HG02678 (cell line): ENCODE results near the gene DRGX.

Experiments used
- ATAC-seq: cut with Tn5 transposase; IDR thresholded peaks from one replicate; pipeline ENCODE4 v1.9.1; 2021; ENCODE audit warnings: mild to moderate bottlenecking, moderate library complexity; ENCODE audit not compliant: unreplicated experiment

Gene DRGX

DNA sequence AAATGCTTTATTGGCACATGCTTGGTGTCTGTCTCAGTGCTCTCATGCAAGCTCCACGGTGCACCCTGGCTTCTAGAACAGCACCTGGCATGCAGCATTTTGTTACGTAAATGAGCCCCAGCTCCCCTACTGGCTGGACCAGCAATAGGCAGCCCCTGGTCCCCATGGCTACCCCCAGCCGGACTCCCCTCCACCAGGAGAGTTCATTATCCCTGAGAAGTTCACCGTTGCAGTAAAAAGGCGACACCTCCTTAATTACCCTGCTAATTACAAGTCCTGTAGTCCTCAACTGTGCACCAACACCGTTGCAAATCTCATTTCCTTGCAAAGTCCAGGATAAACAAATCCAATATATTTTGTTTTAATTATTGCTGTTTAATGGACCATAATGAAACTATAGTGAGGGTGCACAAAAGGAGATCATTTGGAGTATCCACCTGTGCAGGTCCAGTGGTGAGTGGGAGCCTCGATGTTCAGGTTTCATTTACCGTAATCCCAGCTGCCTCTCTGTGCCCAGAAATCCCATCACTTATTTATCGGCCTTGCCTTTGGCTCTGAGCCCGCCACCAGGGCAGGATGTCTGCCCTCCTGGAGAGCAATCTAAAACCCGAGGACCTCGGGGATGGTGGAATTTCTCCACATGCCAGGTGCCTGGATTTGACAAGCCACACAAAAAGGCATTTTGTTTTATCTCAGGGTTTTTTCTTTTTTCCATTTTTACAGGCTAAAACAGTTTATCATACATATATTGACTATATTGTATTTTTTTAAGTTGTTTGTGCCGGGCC is 12.8 kb upstream of the DRGX start:
- ATAC-seq: no peak

DNA sequence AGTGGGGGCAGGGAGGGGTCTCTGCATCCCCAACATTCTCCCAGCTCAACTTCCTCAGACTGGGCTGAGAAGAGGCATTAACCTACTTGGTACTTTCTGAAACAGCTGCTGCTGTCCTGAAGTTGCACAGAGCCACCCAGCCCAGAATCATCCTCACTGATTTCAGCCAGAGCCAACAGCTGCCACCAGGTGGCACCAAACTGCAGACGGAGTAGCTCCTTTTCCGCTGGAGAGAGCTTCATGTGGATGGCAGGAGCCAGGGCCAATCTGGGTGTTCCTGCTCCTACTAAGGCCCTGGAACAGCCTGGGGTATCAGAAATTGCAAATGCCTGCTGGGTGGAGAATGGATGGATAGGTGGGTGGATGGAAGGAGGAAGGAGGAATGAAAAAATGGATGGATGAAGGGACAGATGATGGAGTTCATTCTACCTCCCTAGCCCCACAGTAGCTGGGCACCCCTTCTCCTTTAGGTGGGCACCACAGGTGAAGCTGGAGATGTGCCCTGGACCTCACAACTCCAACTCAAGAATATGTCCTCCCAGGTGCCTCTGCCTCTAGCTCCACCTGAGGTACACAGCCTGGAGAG is 11.8 kb upstream of the DRGX start:
- ATAC-seq: peak; percentile 71

DNA sequence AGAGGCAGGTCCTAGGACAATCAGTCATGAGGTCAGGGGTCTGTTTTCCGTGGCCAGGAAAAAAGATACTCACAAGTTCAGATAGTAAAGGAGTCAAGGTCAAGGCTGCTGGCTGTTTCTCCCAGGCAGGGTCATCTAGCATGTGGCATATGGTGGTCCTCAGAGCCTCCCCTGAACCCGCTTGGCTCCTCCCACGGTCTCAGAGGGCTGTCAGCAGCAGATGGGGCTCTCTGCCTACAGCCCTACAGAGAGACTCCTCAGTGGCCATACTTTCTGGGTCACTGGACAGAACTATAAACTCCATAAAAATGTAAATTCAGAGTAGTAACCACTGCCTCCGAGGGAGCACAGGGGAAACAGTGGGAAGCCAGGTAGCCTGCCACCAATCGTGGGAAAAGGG is 11.3 kb upstream of the DRGX start:
- no peak for ATAC-seq

DNA sequence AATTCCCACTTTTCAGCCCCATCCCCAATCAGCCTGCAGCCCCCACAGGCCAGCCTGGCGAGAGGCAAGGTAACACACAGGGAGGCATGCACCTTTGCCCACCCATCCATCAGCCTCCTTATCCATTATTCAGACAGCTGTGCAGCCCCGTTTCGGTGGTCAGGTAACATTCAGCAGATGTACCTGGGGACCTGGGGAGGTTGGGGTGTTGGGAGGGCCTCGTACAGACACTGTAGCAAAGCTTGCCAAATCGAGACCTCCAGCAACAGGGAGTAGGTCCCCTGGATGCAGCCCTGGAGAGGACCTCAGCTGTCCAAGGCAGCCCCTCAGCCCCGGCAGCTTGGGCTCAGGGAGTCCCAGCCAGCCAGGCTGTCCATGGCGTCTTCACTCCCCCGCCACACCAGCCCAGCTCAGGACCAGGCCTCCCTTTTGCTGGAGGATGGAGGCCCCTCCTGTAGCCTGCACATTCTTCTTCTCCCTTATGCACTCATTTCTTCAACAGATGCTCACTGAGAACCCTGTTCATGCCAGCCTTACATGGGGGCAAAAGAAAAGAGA is 8.5 kb upstream of the DRGX start:
- no peak for ATAC-seq

DNA sequence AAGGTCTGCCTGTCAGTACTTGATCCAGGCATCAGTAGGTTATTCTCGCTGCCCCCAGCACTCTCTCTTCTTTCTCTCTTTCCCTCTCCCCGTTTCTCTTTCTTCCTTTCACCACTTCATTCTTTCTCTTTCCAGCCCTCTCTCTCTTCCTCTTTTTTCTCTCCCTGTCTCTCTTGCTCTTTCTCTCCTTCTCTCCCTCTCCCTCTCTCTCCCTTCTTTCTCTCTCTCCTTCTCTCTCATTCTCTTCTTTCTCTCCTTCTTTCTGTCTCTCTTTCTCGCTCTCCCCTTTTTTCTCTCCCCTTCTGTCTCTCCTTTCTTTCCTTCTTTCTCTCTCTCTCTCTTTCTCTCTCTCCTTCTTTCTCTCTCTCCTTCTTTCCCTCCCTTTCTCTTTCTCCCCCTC is 7.5 kb upstream of the DRGX start:
- no peak for ATAC-seq

DNA sequence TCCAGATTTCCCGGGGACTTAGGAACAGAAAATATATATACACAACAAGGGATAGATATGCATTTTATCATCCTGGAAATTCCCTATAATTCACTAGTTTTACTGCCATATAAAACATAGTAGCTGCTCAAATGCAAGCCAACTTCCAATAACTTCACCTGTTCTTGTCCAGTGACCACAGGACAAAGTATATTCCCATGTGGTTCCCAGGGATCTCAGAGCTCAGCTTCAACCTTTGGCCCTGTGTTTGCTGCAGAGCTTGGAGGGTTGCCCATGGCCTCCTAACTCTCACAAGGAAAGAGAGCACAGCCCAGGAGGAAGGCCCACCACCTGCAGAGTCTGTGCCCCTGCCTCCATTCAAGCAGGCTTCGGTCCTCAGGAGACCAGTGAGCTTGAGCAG is 4.5 kb upstream of the DRGX start:
- no peak for ATAC-seq

DNA sequence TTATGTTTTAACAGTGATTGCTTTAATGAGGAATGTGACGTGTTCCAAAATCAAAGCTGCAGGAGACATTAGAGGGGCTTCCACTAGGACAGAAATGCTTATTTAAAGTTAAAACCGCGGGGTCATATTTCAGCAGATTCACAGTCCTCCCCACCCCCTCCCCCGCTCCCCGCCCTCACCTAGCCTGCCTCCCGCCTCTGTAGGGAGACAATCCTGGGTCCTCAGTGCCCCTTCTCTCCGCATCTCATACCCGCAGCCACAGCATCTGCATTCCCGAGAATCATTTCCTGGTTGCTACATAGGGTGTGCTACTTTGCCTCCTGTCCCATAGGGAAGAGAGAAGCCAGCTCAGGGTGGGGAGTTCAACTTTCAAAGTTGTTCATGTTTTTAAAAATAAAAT is 3.1 kb upstream of the DRGX start:
- ATAC-seq: no peak

DNA sequence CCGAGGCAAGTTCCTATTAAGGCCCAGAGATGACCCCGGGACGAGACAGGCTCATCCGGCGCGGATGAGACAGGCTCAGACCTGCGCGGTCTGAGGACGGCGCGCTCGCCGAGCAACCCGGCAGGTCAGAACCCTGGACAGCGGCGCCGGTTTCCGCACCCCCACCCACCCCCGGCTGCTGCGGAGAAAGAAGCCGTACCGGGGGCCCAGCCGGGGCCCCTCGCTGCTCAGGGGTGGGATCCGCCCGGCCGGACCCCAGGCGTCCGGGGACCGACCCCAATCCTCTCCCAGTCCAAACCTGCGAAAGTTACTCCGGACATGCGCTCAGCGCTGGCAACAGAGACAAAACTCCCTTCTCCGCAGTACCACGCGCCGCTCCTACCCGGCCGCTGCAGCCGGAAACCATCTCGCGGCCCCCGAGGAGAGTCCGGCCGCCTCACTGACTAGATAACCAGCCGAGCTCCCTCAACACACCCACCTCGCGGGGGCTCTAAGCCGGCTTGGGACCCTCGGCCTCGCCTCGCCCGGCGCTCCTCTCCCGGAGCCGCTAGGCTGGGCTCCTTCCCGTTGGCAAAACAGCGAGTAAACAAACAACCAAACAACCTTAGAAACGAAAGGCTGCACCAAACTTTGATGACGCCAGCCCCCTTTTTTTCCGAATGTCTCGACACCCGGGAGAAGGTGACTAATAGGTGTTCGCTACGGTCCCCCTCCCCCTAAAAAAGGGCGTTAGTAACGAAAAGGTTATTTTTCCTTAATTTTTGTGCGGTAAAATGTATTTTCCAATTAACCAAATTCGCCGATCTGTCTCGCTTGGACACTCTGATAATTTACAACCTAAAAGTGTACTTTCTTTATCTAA is 2.3 kb upstream of the DRGX start:
- ATAC-seq: peak; percentile 78

DNA sequence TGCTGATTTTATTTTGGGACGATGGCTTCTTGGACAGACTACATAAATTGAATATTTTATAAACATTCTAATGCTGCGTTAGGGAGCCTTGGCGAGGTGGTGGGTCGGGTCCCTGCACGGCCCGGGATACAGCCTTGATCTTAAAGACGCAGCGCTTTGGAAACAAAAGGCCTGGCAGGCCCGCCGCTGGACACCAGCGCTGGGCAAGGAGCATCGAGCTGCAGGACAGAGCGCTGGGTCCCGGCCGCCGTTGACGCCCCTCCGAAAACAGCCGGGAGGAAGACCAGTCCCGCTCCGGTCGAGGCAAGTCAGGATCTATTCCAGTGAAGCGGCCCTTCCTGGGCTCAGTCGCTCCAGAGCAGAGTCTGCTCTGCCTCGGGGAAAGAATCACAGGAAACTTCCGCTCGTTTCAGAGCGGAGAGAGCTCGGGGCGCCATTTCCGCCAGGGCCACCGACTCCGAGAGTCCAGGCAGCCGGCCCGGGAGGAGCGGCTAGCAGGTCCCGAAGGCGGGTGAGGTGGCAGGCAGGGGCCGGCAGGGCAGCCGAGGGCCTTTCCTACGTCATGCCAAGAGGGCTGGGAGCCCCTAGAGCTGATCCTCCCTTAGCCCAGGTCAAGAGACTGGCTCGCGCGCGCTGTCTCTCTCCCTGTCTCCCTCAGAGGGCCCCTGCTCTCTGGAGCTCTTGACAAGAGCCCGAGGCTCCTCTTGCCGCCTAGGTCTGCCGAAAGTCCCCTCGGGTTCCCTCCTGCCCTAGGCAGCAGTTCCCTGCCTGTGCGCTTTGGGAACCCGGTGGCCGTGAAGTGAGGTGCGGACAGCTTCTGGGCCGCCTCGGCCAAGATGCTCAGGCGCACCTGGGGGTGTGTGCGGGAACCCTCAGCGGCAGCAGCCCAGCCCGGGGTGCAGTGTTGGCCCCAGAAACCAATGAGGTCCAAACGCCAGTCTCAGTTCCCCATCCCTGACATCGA is 1.4 kb upstream of the DRGX start:
- no peak for ATAC-seq

DNA sequence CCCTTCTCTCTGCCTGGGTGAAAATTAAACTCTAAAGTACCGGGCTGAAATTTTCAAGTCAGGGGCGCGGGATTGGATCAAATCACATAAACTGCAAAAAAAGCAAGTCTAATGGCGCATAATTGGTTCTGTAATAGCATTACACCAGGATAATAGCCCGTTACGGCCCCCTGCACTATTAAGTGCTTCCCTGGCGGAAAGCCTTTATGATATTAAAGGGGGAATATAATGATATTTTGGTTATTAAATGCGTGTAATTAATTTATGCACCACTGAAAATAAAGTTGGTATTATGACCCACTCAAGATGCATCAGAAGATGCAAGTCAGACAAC is 744 bp upstream of the DRGX start:
- ATAC-seq: no peak

DNA sequence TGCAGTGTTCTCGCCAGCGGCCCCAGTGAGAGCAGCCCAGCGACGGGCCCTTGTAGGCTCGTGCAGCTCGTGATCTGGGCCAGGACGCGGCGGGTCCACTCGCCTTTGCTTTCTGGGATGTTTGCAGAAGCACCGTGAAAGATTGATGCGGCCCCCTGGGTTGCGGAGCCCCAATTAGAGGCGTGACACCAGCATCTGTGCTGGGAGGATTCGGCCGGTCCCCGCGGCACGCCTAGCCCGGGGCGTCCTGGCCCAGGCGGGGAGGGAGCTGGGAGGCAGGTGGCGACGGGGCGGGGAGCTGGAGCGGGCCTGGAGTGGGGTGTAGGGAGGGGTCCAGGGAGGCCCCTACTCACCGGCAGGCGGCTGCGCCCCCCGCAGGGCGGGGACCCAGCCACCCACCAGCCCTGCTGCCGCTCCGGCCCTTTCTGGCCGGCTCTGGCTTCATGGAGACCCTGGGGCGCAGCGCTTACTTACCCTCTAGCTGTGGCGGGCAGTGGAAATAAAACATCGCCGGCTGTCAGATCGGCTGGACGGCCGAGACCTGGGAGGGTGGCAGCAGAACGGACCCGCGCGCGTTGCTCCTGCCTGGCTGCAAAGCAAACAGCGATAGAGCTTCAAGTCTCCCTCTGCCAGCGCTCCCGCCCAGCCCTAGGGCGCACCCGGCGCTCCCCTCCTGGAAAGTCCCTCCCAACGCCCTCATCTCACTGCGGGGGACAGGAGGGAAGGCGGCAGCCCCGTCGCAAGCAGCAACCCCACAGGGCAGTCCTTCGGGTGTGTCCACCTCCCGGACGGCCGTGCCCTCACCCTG is 752 bp downstream of the DRGX start:
- ATAC-seq: no peak

DNA sequence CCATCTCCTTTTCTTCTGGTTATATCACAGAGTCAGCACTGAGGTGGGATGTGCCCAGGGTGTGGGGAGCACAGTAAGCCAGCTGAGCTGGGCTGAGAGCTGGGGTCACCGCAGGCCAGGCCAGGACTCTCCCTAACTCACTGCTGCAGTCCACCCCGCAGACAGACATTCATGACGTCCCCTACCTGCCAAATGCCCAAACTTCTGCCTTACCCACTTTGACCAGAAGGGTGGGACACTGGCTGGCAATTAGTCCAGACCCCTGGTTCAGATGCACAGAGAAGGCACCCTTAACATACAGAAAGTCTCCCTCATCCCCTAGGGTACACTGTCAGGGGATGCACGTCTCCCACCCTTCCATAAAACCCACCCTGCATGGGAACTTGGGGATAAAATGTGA is 2.1 kb downstream of the DRGX start:
- no peak for ATAC-seq

DNA sequence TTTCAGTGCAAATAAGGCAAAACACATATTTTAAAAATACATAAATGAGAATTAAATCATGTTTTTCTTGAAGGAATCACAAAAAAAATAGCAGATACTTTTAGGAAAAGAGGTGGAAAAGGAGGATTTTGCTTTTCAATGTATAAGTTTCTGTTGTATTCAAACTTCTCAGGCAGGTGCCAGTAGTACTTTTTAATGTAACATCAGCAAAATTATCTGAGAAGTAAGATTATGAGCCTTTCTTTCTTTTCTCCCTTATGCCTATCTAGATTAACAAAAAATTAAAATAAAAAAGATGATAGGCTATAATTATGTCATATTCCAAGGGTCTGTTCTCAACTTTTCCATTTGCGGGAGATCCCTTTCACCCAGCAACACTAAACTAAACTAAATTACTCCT is 2.6 kb downstream of the DRGX start:
- no peak for ATAC-seq

DNA sequence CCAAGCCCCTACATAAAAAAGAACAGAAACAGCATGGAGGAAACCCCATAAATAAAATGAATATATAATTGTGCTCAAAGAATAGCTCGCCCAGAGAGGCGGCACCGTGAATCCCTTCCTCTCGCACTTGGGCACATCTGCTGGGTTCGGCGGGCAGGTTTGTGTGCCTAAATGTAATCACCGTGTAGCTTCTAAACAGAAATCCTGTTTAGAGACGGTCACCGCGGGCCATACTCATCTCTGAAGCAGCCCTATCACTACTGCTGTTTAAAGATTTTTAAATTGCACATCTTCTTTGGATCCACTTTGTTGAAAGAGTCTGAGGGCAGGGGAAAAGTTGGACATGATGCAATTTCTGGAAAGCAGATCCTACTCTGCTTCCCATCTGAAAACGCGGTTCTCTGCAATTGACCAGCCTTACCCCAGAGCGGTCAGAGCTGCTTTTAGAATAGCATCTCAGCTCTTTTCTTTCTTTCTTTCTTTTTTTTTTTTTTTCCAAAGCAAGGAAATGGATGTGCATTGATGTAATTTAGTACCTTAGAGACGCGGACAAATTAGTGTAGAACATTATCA is 6.4 kb downstream of the DRGX start:
- ATAC-seq: no peak

DNA sequence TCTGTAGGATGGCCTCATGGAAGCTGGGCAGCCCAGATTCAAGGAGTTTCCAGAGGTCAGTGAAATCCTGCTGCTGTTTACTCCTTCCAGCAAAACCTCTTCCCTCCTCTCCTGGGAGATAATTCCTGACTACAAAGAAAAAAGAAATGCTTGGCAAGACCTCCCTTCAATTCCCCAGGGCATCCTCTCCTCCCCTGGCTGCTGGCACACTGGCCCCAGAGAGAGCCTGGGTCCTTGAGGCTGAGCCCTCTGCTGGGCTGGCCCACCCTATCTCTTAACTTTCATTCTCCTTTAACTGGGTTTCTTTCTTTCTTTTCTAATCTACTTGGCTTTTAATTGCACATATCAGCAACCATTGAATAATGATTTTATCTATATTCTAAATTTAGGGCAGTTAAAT is 7.7 kb downstream of the DRGX start:
- ATAC-seq: no peak

DNA sequence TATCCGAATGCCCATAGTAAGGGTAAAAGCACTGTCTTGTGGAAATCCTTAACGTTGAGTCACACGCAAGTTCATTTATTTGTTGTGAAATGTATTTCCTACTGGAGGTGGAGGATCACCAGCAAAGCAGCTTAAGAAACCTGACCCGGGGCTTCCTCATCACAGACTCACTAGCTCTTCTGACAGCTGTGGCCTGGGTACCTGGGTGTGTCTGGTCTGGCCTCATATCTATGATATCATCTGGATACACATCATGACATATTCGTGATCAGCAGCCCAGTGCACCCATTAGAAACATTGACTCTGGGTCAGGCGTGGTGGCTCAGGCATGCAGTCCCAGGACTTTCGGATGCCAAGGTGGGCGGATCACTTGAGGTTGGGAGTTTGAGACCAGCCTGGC is 8.8 kb downstream of the DRGX start:
- ATAC-seq: no peak

DNA sequence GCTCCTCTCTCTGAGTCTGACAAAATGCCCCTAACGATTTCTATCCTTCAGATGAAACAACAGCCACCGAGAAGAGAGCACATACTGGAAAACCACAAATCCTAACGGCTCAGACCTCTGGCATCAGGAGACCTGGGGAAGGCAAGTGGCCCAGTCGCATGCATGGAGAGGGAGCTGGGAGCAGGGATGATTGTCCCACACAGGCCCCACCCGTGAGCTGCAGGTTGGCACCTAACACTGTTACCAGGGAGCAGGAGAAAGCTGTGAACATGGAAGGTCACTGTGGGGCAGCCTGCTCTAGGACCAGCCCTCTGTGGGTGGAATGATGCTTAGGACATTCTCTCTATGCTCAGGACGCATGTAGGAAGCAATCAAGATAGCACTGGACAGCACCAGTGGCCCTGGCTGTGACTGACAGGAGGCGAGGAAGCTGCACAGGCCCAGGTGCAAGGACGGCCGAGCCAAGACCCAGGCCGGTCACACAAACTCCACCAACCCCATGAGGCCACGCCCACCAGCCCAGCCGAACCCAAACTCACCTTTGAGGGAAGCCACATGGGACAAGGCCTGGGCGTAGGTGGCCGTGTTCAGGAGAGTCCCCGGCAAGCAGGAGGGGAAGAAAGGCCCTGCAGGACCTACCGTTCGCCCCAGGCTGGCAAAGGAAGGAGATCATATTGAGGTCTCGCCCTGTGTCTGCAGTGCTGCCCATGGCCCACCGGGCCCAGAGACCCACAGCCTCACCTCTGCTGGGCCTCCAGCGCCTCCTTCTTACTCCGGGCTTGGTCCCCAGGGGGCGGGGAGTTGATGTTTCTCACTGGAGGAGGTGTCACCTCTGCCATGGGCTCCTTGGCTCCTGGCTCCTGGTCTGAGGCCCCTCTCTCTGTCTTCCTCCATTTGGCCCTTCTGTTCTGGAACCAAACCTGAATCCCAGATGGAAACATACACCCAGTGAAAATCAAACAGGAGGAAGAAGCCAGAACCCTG is 9.7 kb downstream of the DRGX start:
- ATAC-seq: no peak

DNA sequence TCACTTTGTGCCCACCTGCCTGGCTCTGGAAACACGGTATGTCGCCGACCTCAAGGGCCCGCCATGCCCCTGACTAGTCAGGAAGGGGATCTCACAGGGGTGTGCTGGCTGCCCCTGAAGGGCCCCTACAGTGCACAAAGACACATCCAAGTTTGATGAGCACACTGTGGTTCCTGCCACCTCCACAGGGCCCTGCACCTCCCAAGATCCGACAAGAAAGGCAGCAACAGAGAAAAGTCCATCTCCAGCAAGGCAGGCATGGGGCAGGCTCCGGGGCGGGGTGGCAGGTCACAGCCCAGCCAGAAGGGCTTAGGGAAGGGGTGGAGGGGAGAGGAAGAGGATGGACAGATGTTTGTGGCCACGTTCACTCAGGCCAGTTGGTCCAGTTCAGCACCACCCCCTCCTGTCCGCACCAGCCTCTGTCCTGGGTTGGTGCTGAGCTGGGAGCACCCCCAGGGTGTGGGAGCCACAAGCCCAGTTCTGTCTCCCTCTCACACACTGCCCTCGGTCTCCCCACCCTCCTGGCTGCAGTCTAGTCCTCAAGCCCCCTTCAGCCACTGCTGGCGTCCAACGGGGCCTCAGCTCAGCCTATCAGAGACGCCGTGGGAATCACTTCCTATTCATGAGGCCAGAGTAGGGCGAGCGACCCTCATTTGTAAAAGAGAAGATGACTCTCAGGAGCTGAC is 11.5 kb downstream of the DRGX start:
- no peak for ATAC-seq
